DND-41 (cell line): ENCODE data around the gene FTH1.

Experiments
- ATAC-seq: fragments of 200-7000 bp; cut with Tn5 transposase; 3 replicates; pipeline ENCODE4 v1.9.1; 2021; ENCODE audit warnings: low read depth; ENCODE audit not compliant: insufficient read depth
- DNase-seq: peaks from one replicate; pipeline ENCODE4 v3.0.0-alpha.2; 2020
- H2AFZ ChIP-seq: 2 replicates; pipeline ENCODE4 v1.6.0; 2012; ENCODE audit warnings: low read depth, low read length
- H3K27ac ChIP-seq: 2 replicates; pipeline ENCODE4 v1.5.1; 2012; ENCODE audit warnings: low read length, inconsistent platforms
- H3K27me3 ChIP-seq: fragments of 200-600 bp; sonication (generic); 2 replicates; pipeline ENCODE4 v1.6.0; 2012; ENCODE audit warnings: low read length, mild to moderate bottlenecking, inconsistent platforms; ENCODE audit not compliant: insufficient read depth, poor library complexity
- H3K36me3 ChIP-seq: 2 replicates; pipeline ENCODE4 v1.5.1; 2012; ENCODE audit warnings: low read length, inconsistent platforms; ENCODE audit not compliant: insufficient read depth
- H3K4me1 ChIP-seq: 2 replicates; pipeline ENCODE4 v1.5.1; 2012; ENCODE audit warnings: mild to moderate bottlenecking, low read length; ENCODE audit not compliant: insufficient read depth
- H3K4me2 ChIP-seq: 2 replicates; pipeline ENCODE4 v1.6.0; 2012; ENCODE audit warnings: mild to moderate bottlenecking, moderate library complexity, low read length, inconsistent platforms; ENCODE audit not compliant: insufficient read depth
- H3K4me3 ChIP-seq, 2 experiments: fragments of 200-600 bp in 1 of 2; shearing (Covaris generic) in 1 of 2; 2 replicates each; pipeline ENCODE4 v1.5.1; 2012 to 2016; ENCODE audit warnings: inconsistent platforms in 2 of 2, low read length in 2 of 2, mild to moderate bottlenecking in 2 of 2, low read depth in 1 of 2, moderate library complexity in 1 of 2
- H3K79me2 ChIP-seq: 2 replicates; pipeline ENCODE4 v1.6.0; 2012; ENCODE audit warnings: low read length, inconsistent platforms; ENCODE audit not compliant: insufficient read depth
- H3K9ac ChIP-seq: 2 replicates; pipeline ENCODE4 v1.6.0; 2012; ENCODE audit warnings: low read depth, mild to moderate bottlenecking, inconsistent platforms, low read length, moderate library complexity
- H3K9me3 ChIP-seq: 2 replicates; pipeline ENCODE4 v1.5.1; 2012; ENCODE audit warnings: low read length, moderate library complexity, mild to moderate bottlenecking, inconsistent platforms; ENCODE audit not compliant: insufficient read depth, severe bottlenecking
- H4K20me1 ChIP-seq: 2 replicates; pipeline ENCODE4 v1.6.0; 2012; ENCODE audit warnings: low read length; ENCODE audit not compliant: insufficient read depth
- CTCF ChIP-seq: IDR thresholded peaks from 2 replicates; pipeline ENCODE4 v1.5.1; 2012; ENCODE audit warnings: borderline replicate concordance, low read length, moderate library complexity, mild to moderate bottlenecking; ENCODE audit not compliant: poor library complexity, severe bottlenecking; ENCODE audit errors: extremely low read depth
- EZH2 ChIP-seq: IDR thresholded peaks from 3 replicates; pipeline ENCODE4 v1.6.1; 2012; ENCODE audit warnings: borderline replicate concordance, low read depth, mild to moderate bottlenecking, moderate library complexity, low read length, inconsistent platforms; ENCODE audit not compliant: severe bottlenecking

FTH1 gene

GRCh38 chr11:61945191-61945590 is 22.2 kb downstream of the FTH1 start:
- TF ChIP-seq CTCF (no peak), EZH2 (no peak)
- peaks cover 7% of the 10 kb centered on the region for H3K27me3 ChIP-seq
- no peaks in the 10 kb centered on the region for H3K79me2 ChIP-seq
- no peak overlapping the region for H3K27ac ChIP-seq
- H3K4me3 ChIP-seq = no peak overlapping the region
- H2AFZ ChIP-seq = no peak overlapping the region
- H4K20me1 ChIP-seq = no peaks in the 10 kb centered on the region
- no peak overlapping the region for H3K9ac ChIP-seq
- H3K36me3 ChIP-seq = no peaks in the 10 kb centered on the region
- no peaks in the 10 kb centered on the region for H3K9me3 ChIP-seq
- DNase-seq (no peak), ATAC-seq (no peak)
- peaks cover 6% of the 10 kb centered on the region; the same call in 1 of the 2 replicates for H3K4me1 ChIP-seq
- no peak overlapping the region for H3K4me2 ChIP-seq

- no peaks in the 10 kb centered on the region for H3K79me2 ChIP-seq
- H3K9ac ChIP-seq = no peak overlapping the region
- H3K9me3 ChIP-seq = peaks cover 2% of the 10 kb centered on the region
- ATAC-seq (no peak), DNase-seq (no peak)
- no peak overlapping the region for H2AFZ ChIP-seq
- H3K4me2 ChIP-seq = no peak overlapping the region
- H3K27me3 ChIP-seq = peaks cover 7% of the 10 kb centered on the region
- H4K20me1 ChIP-seq = no peaks in the 10 kb centered on the region
- no peak overlapping the region for H3K27ac ChIP-seq
- H3K36me3 ChIP-seq = no peaks in the 10 kb centered on the region
- no peak for TF ChIP-seq CTCF
- no peak for TF ChIP-seq EZH2
- H3K4me1 ChIP-seq = no peaks in the 10 kb centered on the region
- no peak overlapping the region for H3K4me3 ChIP-seq
Observed at GRCh38 chr11:61940466-61940865, 27.0 kb downstream of the FTH1 start.

- no peak overlapping the region for H3K4me2 ChIP-seq
- no peaks in the 10 kb centered on the region for H3K4me1 ChIP-seq
- no peak for DNase-seq
- H3K4me3 ChIP-seq = no peak overlapping the region
- no peaks in the 10 kb centered on the region for H4K20me1 ChIP-seq
- no peaks in the 10 kb centered on the region for H3K79me2 ChIP-seq
- no peak overlapping the region for H3K27ac ChIP-seq
- peaks cover 2% of the 10 kb centered on the region for H3K9me3 ChIP-seq
- ATAC-seq = no peak
- H2AFZ ChIP-seq = no peak overlapping the region
- no peaks in the 10 kb centered on the region for H3K27me3 ChIP-seq
- no peak overlapping the region for H3K9ac ChIP-seq
- TF ChIP-seq EZH2 (no peak), CTCF (no peak)
- H3K36me3 ChIP-seq = no peaks in the 10 kb centered on the region
Observed at GRCh38 chr11:61935861-61936260, 31.6 kb downstream of the FTH1 start.

GRCh38 chr11:61930933-61931332 is 36.5 kb downstream of the FTH1 start:
- DNase-seq = no peak
- TF ChIP-seq EZH2 (no peak), CTCF (no peak)
- H3K36me3 ChIP-seq = no peaks in the 10 kb centered on the region
- no peak overlapping the region for H2AFZ ChIP-seq
- H3K27me3 ChIP-seq = peaks cover 2% of the 10 kb centered on the region
- H3K9ac ChIP-seq = no peak overlapping the region
- no peak overlapping the region for H3K4me2 ChIP-seq
- no peaks in the 10 kb centered on the region for H4K20me1 ChIP-seq
- ATAC-seq = no peak
- H3K79me2 ChIP-seq = no peaks in the 10 kb centered on the region
- H3K4me1 ChIP-seq = no peaks in the 10 kb centered on the region
- no peak overlapping the region for H3K27ac ChIP-seq
- H3K4me3 ChIP-seq = no peak overlapping the region
- no peaks in the 10 kb centered on the region for H3K9me3 ChIP-seq
